AG08395 (cell line): Measurements from ENCODE around the gene ANKS4B.
"Not testable (repeated sequence)": the region's sequence is repeated elsewhere in the genome, so short reads cannot be mapped to it uniquely, and the experiment has no call there.

Experiments used
- DNase-seq: peaks from one replicate; pipeline ENCODE4 v3.0.0; 2012; ENCODE audit warnings: mixed read lengths, low spot score

The ANKS4B gene

DNA sequence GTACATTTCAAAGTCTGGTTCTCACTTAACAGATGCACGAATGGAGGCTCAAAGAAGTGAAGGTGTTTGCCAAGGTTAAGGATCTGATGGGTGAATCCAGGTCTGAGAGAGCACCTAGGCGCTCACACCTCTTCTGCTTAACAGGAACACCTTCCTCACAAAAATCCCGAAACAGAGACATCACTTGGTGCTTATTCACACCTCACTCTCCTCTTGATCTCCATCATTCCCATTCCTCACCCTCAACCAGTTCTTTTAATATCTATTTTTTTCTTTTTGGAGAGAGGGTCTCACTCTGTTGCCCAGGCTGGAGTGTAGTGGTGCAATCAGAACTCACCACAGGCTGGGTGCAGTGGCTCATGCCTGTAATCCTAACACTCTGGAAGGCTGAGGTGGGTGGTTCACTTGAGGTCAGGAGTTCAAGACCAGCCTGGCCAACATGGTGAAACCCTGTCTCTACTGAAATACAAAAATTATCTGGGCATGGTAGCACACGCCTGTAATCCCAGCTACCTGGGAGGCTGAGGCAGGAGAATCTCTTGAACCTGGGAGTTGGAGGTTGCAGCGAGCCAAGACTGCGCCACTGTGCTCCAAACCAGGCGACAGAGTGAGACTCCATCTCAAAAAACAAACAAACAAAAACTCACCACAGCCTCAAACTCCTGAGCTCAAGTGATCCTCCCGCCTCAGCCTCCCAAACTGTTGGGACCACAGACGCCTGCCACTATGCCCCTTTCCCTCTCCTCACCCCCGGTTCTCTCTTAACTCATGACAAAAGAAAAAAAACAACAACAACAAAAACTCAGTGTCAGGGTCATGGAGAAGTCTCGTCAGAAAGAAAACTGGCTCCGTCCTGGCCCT, 29.5 kb downstream of the ANKS4B start:
- no peak for DNase-seq

- peak; percentile 77 for DNase-seq
Measured at GRCh38 chr16:21263640-21264570, 30.4 kb downstream of the ANKS4B start.

GRCh38 chr16:21264571-21265036, 31.1 kb downstream of the ANKS4B start:
- DNase-seq: no peak

GRCh38 chr16:21265104-21265837, 31.8 kb downstream of the ANKS4B start:
- DNase-seq: no peak

GRCh38 chr16:21267298-21267697, 33.8 kb downstream of the ANKS4B start:
- DNase-seq: no peak

DNA sequence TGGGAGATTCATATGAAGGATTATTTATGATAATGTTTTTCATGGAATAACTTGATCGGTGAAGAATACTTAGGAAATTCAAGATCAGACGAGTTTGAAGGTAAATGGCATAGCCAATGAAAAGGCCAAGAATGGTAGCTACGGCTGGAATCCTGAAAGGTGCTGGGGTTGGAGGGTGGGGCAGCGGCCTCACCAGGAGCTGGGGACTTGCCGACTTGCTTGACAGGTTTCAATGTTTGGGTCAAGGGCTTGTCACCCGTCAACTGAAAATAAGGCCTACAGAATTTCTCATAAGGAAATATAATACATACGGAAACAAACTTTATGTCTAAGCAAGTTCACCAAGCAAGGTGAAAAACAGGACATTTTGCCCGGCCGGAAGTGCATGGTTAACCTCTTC, 34.7 kb downstream of the ANKS4B start:
- DNase-seq: no peak

DNA sequence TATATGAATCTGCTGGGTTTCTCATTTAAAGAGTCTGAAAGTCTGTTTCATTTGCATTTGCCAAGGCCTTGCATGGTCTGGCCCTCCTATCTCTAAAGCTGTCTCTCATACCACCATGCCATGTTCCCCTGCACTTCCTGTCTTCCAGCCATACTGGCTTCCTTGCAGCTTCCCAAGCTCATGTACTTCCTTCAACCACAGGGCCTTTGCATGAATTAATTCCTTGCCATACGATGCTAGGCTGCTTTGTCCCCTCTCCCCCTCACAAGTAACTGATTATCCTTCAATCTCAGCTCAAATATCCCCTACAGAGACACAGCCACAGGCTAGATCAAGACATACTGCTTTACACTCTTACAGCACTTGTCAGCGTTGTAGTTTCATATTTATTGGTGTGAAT, 38.8 kb downstream of the ANKS4B start:
- DNase-seq: no peak

DNA sequence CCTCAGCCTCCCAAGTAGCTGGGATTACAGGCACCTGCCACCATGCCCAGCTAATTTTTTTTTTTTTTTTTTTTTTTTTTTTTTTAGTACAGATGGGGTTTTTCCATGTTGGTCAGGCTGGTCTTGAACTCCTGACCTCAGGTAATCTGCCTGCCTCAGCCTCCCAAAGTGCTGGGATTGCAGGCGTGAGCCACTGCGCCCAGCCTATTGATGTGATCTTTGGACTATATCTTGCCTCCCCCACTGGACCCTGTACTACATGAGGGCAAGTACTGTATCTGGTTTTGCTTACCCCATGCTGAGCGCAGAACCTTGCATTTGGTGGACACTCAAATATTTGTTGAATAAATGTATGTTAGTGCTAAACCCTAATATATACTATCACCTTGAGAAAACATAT, 39.3 kb downstream of the ANKS4B start:
- not testable (repeated sequence) for DNase-seq

DNA sequence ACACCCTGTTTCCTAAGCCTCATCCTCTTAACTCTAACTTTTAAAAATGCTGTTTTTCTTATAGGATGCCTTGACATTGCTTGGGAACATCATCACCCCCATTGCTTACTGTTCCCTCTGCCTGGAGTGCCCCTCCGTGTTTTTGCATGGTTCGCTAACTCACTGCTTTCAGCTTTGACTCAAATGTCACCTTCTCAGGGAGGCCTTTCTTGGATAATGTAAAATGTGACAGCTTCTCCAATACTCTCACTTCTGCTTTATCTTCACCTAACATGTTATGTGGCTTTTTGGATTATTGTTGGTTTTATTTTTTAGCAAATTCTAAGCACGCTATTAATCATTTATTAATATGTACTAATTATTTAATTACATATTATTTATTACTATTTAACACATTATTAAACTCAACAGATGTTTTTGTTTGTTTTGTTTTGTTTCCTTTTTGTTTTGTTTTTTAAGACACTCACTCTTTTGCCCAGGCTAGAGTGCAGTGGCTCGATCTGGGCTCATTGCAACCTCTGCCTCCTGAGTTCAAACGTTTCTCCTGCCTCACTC, 40.8 kb downstream of the ANKS4B start:
- DNase-seq: no peak

DNA sequence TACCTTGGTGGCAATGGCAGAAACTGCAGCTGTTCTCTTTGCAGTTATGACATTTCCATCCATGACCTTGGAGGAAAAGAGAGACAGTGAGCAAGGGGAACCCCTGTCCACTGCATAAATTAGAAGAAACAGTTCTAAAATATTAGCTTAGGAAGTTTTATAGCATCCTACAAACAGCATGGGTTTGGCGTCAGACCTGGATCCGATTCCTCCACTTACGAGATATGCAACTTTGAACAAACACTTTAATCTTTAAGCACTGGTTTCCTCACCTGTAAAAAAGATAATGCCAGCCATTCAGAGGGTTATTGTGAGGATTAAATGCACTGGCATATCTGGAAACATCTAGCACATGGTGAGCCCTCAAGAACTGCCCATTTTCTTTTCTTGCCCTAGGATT, 42.0 kb downstream of the ANKS4B start:
- no peak for DNase-seq

GRCh38 chr16:21276090-21276489, 42.6 kb downstream of the ANKS4B start:
- no peak for DNase-seq

- no peak for DNase-seq
Measured at GRCh38 chr16:21277045-21277926, 43.8 kb downstream of the ANKS4B start.

DNA sequence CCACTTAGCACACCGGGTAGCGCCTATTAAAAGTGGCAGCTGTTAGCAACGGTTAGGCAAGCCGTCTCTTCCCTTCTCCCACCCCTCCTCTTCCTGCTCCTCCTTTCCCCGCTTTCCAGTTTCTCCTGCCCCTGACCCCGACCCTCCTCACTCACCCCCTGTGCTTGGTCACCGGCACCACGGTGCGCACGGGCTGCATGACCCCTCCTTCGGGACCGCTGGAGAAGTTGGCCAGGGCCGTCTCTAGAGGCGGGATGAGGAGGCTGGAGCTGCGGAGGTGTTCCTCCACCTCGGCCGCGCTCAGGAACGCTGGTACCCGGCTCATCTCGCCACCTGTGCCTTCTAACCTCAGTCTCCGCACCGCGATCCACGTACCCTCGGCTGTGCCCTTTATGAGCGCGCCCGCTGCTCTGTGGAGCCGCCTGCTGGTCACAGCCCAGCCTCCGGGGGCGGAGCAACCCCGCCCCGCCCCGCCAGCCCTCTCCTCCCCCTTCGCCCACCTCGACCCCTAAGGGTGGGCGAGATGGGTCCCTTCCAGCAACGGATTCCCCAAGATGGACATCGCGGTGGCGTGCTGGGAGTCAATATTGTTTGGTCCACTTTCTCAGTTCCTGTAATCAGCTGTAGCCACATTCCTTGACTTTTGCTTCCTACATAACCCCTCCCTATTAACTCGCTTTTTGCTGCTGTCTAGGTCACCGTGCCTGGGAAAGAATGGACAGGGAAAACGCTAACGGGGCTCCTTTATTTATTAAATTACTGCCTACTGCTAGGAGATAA, 44.6 kb downstream of the ANKS4B start, which contains the start of gene CRYM:
TSS of gene CRYM (minus strand) at position 364 of the 780 bp plus-strand sequence. CDS start at position 325, 39 bp downstream.
- DNase-seq: peak; percentile 70

DNA sequence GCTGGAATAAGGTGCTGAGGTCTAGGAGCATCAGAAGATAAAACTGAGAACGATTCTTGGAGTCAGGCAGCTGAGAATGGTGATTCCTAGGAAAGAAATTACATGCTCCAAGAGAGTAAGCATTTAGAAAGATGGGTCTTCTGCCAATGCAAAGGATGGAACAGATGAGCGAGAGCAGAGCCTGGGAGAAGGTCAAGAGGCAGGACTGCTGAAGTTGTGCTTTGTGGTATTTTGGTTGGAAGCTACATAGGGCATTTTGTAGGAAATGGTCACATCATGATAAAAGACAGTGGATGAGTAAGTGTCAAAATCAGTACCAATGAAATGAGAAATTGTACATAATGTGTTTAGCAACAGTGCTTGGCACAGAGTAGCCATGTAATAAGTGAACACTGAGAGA, 46.0 kb downstream of the ANKS4B start:
- no peak for DNase-seq

GRCh38 chr16:21281698-21282389, 48.3 kb downstream of the ANKS4B start:
- DNase-seq: no peak

DNA sequence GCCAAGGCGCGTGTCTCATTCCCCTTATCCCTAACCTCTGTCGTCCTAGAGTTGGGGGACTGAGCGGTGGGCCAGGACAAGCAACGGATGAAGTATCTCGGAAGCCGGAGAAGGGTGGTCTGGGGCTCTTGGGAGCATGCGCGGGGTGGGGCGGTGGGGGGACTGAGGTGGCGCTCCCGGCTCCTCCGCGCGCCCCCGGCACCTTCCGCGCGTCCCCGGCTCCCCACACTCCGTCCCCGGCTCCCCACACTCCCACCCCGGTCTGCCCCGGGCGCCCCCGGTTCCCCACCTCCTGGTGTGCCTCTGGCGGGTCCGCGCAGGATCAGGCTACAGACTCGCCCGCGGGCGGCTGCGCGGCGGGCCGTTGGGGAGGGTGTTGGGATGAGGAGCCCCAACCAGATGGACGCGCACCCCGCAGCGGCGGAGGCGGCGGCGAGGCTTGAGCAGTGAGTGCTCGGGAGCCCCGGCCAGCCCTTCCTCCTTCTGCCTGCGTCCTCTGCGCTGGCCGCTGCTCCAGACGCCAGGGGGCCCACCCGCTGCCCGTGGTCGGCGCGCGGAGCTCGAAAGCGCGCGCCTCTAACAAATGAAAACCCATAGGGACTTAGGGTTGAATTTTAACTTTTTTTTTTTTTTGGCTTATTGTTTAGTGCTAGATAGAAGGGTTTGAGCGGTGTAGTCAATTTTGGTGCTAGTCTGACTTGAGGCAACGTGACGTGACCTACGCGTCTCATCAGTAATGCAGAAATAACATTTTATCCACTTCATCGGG, 50.2 kb downstream of the ANKS4B start:
- peak; percentile 46 for DNase-seq

DNA sequence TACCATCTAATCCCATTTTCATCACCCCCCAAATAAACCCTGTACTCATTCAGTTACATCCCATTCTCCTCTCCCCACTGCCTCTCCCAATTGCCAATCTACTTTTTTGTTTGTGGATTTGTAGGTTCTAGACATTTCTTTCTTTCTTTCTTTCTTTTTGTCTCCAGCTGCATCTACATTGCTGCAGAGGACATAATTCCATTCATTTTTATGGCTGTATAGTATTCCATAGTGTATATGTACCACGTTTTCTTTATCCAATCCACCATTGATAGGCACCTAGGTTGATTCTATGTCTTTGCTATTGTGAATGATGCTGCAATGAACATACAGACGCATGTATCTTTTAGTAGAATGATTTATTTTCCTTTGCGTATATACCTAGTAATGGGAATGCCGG, 50.9 kb downstream of the ANKS4B start:
- DNase-seq: no peak

GRCh38 chr16:21285314-21285713, 51.8 kb downstream of the ANKS4B start:
- DNase-seq: no peak
